ENCODE data around the gene FYN.

FYN gene

DNA sequence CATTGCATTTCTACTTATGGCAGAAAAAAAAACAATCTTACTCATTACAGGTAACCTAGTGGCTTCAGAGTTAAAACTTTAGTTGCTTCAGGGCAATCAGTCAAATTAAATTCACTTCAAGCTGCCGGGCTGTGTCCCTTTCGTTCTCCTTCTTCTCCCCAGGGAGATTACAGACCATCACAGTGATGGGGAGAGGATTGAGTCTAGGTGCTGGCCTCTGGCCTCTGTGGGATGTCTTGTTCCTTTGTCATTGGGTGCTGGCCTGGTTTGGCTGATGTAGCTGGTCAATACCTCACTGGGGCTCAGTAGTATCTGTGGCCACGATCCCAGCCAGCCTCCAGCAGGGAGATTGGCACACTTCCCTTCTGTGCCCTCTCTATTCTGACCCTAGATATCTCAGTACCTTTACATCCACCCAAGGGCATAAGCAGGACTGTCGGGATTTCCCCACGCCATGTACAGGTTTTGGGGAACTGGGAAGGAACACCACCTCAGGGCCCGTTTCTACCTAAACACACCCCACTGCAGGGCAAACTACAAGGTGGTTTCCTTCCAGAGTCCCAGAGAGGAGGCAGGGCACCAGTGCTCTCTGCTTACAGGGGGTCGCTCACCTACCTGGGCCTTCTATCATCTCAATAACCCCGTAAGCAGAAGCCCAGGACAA is 15.4 kb downstream of the FYN start:
- no peak overlapping the region for H3K27ac ChIP-seq

DNA sequence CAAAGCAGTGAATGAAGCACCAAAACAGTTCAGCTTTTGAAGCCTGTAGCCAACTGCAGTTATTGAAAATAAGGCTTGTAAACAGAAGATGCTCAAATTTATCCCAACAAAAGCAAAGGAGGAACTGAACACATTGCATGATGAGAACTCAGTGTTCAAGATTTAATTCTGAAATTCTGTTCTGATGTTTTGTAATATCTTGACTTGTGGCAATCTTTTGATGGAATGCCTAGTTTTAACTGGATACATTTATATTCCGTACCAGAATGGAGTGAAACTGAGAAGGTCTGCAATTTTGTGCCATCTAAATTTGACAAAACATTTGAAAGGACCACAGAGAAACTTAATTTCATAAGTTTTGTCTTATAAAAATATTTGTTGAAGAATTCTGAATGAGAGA is 17.5 kb downstream of the FYN start:
- DNase-seq (ENCODE audit: low read depth, low spot score) = no peak
- H3K27ac ChIP-seq = no peak overlapping the region

More for the DNA sequence above, 15.4 kb downstream of the FYN start:
- no peak for DNase-seq (ENCODE audit: low read depth, low spot score)

DNA sequence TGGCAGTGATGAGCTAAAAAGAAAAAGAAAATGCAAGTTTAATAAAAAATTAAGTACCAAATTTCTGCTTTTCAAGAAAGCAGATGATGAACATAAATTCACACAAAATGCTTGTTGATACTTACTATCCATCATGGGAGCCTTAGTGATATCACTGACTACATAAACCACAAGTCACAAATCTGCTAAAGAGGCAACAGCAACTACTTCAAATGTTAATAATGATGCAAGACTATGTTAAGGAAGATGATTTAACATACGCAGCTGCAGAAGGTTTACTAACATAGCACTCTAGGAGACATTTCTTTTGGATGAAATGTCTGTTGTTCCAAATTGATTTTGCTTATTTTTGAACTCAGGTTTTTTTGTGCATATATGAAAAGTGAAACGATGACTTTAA is 18.6 kb downstream of the FYN start:
- DNase-seq (ENCODE audit: low read depth, low spot score) = no peak
- H3K27ac ChIP-seq = no peak overlapping the region

DNA sequence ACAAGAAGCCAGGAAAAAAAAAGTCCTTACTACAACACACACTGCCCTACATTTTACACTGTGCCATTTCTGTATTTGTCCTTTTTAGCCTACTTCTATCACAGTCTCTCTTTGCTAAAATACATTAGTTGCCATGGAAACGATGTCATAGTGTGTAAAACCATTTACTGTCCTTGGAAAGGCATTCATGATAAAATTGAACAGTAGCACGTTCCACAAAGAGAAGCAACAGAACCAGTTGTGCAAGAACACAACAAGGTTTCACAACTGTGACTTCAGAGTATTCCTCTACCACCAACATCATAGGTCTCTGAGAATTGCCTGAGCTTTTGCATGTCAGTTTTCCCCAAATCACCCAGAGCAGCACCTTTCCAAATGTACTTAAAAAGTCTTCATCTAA is 20.5 kb downstream of the FYN start:
- no peak overlapping the region for H3K27ac ChIP-seq
- peak; percentile 5 for DNase-seq (ENCODE audit: low read depth, low spot score)

DNA sequence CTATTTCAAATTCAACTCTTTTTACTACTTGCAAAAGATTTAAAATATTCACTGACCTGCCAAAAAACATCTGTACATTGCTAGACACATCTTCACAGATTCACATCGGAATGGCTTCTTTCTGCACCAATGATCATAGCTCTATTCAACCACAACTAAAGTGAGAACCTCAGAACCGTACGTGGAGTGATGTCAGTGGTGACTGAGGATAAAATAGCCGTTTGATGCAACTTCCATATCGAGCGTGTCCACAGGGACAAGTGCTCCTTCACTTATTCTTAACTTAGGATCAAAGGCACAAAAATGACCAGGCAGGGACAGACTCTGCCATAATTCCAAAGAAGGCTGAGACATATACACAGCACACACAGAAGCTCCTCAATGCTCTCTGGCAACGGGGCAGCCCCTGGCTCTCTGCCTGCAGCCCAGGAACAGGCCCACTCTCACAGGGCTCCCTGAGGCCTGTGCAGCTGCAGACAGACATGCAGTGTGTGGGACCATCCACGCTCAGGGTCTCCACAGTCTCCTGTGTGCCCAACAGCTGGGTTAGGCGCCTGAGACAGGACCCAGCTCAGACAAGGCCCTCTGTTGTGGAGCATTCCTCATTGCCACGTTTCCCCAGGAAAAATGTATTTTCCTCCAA is 22.8 kb downstream of the FYN start:
- DNase-seq (ENCODE audit: low read depth, low spot score) = no peak
- H3K27ac ChIP-seq = no peak overlapping the region

DNA sequence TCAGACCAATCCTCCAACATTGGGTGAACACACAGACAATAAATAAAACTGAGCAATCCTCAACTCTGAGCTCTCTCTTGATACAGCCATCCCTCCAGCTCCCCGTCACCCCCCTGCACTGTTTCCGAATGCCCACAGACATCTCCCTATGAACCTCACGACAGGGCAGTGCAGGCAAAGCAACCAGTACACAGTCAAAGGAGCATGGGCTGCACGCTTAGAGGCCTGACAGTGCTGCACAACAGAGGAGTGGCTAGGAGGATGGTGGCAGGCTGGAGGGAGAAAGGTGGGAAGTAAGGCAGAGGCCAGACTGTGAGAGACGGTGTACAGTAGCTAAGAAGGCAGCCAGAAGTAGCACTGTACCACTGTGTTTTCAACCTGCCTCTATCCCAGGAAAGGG is 24.0 kb downstream of the FYN start:
- H3K27ac ChIP-seq = no peak overlapping the region
- no peak for DNase-seq (ENCODE audit: low read depth, low spot score)

DNA sequence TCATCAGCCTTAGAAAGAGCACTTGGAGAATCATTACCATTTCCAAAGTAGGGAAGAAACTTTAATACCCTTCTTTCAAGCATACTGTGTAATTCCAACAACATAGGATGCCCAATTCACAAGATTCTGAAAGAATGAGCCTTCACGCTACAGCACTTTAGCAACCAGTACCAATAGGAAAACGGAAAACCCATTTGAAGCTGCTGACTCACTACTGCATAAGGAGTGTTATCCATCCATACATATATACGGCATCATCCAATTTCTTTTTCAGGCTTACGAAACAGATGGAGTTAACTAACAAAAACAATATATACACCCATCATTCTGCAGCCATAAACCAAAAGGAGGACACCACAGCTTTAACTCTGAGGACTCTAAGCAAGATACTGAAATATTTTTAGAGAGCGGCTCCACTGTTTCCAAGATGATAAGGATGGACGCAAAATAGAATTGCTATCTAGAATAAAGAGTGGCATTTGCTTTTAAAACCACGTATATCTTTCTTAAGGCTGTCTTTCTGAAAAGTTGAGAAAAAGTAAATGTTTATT is 24.9 kb downstream of the FYN start:
- no peak overlapping the region for H3K27ac ChIP-seq
- DNase-seq (ENCODE audit: low read depth, low spot score) = no peak

DNA sequence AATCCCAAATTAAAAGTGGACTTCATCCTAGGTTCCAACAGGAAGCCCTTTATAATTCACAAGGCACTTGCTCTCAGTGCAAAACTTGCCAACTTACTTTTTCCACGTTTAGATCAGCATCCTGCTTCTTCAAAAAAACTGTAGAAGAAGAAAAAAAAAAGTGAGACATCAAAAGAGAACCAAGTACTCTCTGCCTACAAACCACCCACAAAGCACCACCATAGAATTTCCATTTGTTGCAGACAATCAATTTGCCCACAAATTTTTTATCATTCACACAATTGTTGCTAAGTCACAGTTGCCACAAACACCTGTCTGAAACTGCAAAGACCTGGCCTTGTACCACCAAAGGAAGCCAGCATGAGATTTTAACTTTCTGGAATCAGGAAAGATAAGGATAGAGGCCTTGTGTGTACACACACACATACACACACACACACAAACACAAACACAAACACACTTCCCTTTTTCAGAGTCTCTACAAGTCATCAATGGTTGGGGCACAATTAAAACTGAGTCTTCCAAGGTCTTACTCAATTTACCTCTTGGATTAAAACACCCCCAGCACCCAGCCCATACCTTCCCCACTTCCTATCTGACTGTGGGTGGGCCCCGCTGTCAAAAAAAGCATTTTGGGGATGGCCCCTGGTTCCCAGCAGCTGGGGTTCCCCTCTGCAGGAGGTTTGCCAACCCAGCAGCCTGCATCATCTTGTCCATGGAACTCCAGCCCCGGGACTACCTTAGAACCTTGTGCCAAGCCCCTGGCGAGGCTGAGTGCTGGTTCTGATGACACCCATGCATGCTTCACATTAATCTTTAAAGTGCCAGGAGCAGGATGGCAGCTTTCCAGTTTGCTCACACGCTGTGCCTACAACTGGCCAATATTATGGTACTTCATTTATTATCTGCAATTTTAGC is 26.5 kb downstream of the FYN start:
- no peak overlapping the region for H3K27ac ChIP-seq
- no peak for DNase-seq (ENCODE audit: low read depth, low spot score)

DNA sequence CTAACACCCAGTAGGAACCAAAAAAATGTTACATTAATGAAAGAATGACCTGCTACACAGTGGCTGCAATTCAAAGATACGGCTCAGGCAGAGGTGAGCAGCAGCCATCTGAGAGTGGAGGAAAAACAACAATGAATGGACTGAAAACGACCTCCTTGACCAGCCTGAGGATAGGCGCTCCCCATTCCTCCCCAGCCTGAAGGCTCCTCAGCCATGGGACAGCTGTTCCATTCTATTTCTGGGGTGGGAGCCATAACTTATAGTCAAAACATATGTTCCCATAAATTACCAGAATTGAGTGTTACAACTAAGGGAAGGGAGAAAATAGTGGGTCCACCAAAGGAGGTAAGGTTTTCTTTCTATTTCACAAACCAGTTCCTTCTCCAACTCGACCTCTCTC is 27.2 kb downstream of the FYN start:
- no peak overlapping the region for H3K27ac ChIP-seq

DNA sequence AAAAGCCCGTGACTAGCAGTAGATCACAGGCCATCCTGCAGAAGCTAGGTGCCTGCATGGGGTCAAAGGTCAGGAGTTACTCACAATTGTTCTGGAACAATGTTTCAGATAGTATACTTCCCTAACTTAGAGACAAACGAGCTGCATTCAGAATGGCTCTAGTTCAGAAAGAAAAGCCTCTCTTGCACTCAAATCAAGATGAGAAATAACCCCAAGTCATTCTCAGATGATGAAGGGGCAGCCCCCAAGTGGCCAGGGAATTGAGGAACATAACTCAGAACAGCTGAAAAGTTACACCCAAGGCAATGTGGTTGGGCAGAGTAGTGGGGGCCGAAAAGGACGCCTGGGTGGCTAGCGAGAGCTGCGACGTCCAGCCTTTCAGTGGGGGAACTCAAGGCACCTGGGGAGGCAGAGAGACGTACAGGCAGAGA is 27.8 kb downstream of the FYN start:
- no peak overlapping the region for H3K27ac ChIP-seq
- DNase-seq (ENCODE audit: low read depth, low spot score) = no peak

More for the DNA sequence above, 27.2 kb downstream of the FYN start:
- DNase-seq (ENCODE audit: low read depth, low spot score) = no peak

DNA sequence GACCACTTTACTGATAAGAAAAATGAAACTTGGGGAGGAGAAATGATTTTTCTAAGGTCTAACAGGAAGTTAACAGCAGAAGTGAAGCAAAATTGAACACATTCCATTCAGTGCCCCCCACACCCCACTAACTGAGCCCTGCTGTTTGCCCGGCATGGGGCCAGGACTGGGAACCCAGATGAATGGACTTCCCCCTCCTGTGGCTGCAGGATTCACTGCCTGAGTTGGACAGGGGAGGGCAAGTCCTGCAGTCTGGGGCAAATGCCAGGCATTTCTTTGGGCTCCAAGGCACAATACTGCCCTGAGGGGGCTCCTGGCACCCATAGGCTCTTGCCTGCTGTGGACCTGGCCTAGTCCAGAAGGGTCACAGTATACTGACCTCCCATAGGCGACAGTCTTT is 28.3 kb downstream of the FYN start:
- no peak overlapping the region for H3K27ac ChIP-seq

DNA sequence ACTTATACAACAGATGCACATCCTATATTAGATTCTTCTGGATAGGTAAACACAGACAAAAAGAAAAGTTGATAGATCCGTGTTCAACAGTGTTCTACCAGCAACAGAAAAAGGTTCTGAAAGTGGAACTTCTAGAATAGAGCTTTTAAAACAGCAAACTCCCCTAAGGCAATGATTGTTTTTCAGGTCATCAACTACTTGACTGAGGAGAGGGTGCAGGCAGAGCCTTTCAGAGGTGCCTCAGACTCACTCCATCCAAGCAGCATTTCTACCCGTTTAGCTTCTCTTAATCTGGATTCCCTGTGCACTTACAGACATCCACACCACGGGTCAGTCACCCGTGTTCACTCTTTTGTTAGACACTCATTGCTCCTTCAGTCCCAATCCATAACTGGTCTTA is 28.9 kb downstream of the FYN start:
- no peak overlapping the region for H3K27ac ChIP-seq
- no peak for DNase-seq (ENCODE audit: low read depth, low spot score)

More for the DNA sequence above, 28.3 kb downstream of the FYN start:
- DNase-seq (ENCODE audit: low read depth, low spot score) = no peak

DNA sequence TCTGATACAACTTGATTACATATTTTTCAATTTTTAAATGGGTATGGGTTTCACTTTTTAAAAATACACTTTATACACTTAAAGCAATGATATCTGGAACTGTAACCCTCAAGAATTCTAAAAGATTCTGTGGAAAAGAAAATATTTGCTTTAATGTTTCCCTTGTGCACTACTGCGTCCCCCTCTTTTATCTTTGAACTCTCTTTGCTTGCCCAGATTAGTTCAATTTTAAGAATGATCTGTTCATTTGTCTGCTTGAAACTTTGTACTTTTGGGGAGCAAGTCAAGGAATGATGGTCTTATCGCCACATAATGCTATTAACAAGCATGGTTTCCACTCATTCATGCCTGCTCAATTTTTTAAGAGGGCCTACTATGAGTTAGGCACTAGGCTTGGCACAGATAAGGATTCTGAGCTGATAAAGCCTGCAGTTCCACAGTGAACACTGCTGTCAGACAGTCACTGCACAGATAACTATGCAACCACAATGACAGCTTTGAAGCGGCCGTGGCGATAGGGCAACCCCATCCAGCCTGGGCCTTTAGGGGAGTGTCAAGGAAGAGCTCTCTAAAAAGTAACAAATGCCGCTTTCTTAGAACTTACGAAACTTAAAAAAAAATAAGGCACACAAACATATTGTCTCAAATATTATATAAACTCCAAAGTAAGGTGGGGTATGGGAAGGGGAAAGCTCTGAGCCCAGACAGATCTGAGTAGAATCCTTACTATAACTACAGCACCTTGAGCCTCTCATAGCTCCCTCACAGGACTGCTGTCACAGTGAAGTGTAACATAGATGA is 29.7 kb downstream of the FYN start:
- no peak overlapping the region for H3K27ac ChIP-seq

DNA sequence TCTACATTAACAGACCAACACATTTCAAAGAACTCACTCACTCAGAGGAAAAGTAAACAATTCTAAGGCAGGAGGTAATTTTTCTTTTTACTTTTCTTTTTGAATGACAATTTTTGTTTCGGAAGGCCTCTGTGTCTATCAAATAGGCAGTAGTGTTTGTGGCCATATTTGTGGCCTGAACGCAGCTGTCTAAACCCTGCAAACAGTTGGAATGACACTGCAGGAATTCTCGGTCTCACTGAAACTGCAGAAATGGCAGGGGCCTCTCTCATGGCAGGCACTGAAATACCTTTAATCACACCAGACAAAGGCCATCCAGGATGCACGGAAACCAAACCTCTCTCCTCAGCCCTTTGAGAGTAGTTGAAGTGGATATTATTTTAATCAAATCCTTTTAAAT is 30.4 kb downstream of the FYN start:
- no peak for DNase-seq (ENCODE audit: low read depth, low spot score)
- no peak overlapping the region for H3K27ac ChIP-seq

More for the DNA sequence above, 29.7 kb downstream of the FYN start:
- DNase-seq (ENCODE audit: low read depth, low spot score) = no peak

DNA sequence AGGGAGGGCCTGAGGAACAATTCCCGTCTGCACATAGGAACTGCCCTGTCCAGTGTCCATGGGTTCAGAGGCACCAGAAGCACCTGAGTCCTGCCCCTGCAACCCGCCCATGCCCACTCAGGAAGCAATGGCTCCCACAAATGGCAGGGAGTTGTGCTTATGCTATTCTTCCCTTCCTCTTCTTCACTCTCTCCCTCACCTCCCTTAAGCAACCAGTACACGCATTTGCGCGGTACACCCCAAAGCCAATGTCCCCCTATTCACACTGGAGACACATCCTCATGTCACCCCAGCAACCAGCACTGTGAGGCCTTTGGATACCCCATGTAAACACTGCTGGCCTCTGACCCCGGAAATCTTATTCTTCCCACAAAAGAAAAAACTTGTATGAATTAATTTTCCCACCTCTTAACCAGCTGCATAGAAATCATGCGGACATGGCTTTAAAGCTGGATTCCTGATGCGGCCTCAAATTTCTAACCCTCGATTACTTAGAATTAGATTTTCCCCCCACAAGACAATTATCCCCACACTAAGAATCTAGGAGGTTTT is 30.9 kb downstream of the FYN start:
- no peak overlapping the region for H3K27ac ChIP-seq
- DNase-seq (ENCODE audit: low read depth, low spot score) = no peak

DNA sequence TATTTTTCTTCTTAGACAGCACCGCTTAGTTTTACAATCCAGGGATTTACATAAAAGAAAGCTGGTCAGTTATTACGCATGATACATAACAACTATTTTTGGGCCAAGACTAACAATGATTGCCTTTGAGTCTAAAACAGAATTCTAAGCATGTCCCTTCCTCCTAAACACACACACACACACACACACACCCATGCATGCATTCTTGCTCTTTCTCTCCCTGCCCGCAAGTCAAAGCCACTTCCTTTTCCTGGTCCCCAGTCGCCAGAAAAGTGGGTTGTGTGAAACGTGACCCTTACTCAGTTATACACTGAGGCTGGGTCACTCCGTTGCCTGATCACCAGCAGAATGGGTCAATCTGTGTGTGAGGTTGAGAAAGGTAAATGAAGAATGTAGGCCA is 31.4 kb downstream of the FYN start:
- no peak for DNase-seq (ENCODE audit: low read depth, low spot score)
- H3K27ac ChIP-seq = no peak overlapping the region

DNA sequence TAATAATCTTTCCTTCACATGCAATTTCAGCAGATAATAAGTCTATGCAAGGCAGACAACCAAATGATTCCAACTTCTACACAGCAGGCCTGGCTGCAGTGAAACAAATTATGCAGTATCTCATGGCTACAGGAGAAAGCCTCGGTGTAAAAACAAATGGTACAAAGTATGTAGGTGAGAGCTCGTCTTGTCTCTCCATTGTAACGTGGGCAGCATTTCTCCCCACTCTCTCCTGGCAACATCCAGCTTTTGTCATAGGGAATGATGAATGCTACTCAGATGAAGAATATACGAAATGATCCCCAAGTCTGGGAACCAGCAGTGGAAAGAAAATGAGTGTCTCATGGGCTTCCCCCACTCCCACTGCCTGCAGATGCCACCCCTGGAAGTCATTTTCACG is 32.4 kb downstream of the FYN start:
- no peak for DNase-seq (ENCODE audit: low read depth, low spot score)
- H3K27ac ChIP-seq = no peak overlapping the region

DNA sequence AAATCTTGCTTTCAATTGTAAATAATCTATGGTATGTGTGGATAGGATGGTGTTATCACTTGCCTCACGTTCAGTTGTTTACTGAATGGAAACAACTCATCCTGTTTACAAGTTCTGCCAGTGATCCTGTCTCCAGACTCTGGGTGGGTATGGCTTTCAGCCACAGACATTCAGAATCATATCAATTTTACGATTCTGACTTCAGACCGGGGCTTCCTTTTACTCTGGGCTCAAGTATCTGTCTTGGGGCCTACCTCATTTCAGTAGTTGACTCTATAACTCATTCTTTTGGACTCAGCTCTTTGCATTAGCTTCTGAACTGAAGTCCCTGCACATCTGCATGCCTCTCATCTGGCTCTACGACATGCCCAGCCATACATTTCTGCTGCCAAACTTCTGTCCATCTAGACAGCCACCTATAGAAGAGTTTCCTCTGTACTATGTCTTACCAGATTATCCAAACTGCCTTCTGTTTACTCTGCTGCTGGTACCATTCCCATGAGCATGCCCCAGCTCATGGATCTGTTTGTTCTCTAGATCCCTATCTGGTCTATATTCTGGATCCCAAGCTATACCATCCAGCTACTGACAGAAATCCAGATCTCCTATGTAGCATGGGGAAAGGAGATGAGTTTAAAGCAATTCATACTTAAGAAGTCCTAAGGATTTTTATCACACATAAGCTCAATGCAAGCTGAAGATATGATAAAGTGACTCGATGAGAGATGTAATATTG is 34.3 kb downstream of the FYN start:
- no peak for DNase-seq (ENCODE audit: low read depth, low spot score)
- H3K27ac ChIP-seq = no peak overlapping the region
